Activated CD4-positive, alpha-beta T cell treated with anti-CD3 and anti-CD28 coated beads for 36 hours (primary cell): Measurements from ENCODE around the gene AGO4. TPM values are rescaled to one million over a fixed set of nuclear protein-coding genes. Genes with fewer than 3 reads are reported as not detected.
A peak's percentile ranks its signal among the peaks of the same experiment; 100 is the strongest.
"Not testable (repeated sequence)": the region's sequence is repeated elsewhere in the genome, so short reads cannot be mapped to it uniquely, and the experiment has no call there.

Experiments used
- ATAC-seq: fragments of 200-7000 bp; cut with Tn5 transposase; one replicate; pipeline ENCODE4 v1.10.0; 2021; ENCODE audit warnings: mild to moderate bottlenecking, moderate library complexity
- CTCF ChIA-PET: fragments of 350-600 bp; sonication (Branson Sonifier 250); formaldehyde crosslinking; loops from one replicate; lab custom pipeline; 2021; ENCODE audit warnings: antibody characterized with exemption; lab: Charles Lee
- POLR2A ChIA-PET: fragments of 350-600 bp; sonication (Branson Sonifier 250); formaldehyde crosslinking; loops from one replicate; lab custom pipeline; 2021; ENCODE audit warnings: antibody characterized with exemption, inconsistent platforms; lab: Charles Lee
- DNase-seq: peaks from one replicate; pipeline ENCODE4 v3.0.0-alpha.2; 2020
- H3K27ac Mint-ChIP-seq: one replicate; pipeline ENCODE4 v1.8.0; 2021; ENCODE audit warnings: mixed read lengths
- H3K27me3 Mint-ChIP-seq: one replicate; pipeline ENCODE4 v1.8.0; 2021; ENCODE audit warnings: mixed read lengths
- H3K36me3 Mint-ChIP-seq: one replicate; pipeline ENCODE4 v1.8.0; 2021; ENCODE audit warnings: low read depth, mixed read lengths
- H3K4me1 Mint-ChIP-seq: one replicate; pipeline ENCODE4 v1.8.0; 2021; ENCODE audit warnings: mixed read lengths
- H3K4me3 Mint-ChIP-seq: one replicate; pipeline ENCODE4 v1.8.0; 2021; ENCODE audit warnings: mild to moderate bottlenecking, moderate library complexity, mixed read lengths
- H3K9me3 Mint-ChIP-seq: one replicate; pipeline ENCODE4 v1.8.0; 2021; ENCODE audit warnings: low read depth, mixed read lengths
- intact Hi-C, 2 experiments: fragments of 100-400 bp; cut with DNase I in 1 of 2; cut with micrococcal nuclease in 1 of 2; formaldehyde crosslinking; loops; one replicate each; pipeline versions ENCODE4 v1.14.2 to v1.15.1; 2022 to 2024; cut with DNase I, micrococcal nuclease
- total RNA-seq, 2 experiments: library from RNA; stranded (reverse); gene quantifications; one replicate each; pipeline ENCODE4 v1.2.3, GENCODE V29; 2021

AGO4 gene
- total RNA-seq, 2 experiments from 2014 or later: 4.1 to 10.1 TPM

DNA sequence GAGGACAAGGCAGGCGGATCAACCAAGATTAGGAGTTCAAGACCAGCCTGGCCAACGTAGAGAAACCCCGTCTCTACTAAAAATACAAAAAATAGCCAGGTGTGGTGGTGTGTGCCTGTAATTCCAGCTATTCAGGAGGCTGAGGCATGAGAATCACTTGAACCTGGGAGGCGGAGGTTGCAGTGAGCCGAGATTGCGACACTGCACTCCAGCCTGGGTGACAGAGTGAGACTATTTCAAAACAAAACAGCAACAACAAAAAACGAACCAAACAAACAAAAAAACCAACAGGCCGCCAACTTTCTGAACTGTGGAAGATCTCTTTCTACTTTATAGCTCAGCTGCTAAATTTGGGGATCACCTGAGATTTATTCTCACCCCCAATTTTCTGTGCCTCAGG, 23.5 kb upstream of the AGO4 start:
- intact Hi-C loops, H3K27me3 Mint-ChIP-seq, H3K36me3 Mint-ChIP-seq, H3K27ac Mint-ChIP-seq, H3K9me3 Mint-ChIP-seq, ATAC-seq, H3K4me1 Mint-ChIP-seq, H3K4me3 Mint-ChIP-seq, DNase-seq: not testable (repeated sequence)
- ChIA-PET CTCF (interaction anchor here (1.1 to 1.6 kb wide), 2 partner anchors 9 to 15 kb away, joined by 4 to 5 read pairs; partner anchors contain the start of gene CLSPN), POLR2A (interaction anchor here (0.6 kb wide), 1 partner anchor 225 kb away, joined by 5 read pairs; no protein-coding TSS in a partner anchor)

DNA sequence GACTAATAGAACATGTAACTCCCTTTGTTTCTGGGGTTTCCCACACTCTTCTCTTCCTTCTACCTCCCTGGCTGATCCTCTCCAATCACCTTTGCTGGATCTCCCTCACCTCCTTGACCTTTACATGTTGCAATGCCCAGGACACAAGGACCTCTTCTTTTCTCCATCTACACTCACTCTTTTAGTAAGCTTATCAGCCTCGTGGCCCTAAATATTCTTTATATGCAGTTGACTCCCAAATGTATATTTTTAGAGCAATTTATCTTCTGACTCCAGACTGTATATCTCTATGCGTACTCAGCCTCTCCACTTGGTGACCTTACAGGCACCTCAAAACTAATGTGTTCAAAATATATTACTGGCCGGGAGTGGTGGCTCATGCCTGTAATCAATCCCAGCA, 19.7 kb upstream of the AGO4 start:
- Mint-ChIP-seq H3K27ac (no peak overlapping the region), H3K4me1 (no peaks in the 10 kb centered on the region), H3K36me3 (no peaks in the 10 kb centered on the region), H3K27me3 (no peaks in the 10 kb centered on the region), H3K9me3 (no peaks in the 10 kb centered on the region), H3K4me3 (no peak overlapping the region)
- DNase-seq: no peak
- no peak for ATAC-seq
- intact Hi-C loops: no loop called here
- ChIA-PET CTCF (interaction anchor here (0.6 kb wide), 1 partner anchor 15 kb away, joined by 3 read pairs; no protein-coding TSS in a partner anchor), POLR2A (no interaction called here)

DNA sequence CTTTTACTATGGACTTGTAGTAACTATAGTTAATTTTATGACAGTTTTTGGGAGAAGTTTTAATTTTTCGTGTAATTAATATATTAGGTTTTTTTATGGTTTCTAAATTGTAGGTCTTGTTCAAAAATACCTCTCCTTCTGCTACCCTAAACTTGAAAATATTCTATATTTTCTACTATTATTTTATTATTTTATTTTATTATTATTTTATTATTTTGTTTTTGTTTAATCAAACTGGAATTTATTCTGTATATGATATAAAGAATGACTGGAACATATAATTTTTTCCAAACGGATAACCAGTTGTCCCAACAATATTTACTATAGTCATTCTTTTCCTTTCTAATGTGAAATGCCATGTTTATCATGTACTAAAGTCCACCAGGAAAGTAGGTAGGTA, 17.1 kb upstream of the AGO4 start:
- POLR2A ChIA-PET: no interaction called here
- H3K4me1 Mint-ChIP-seq: no peaks in the 10 kb centered on the region
- no peak overlapping the region for H3K27ac Mint-ChIP-seq
- H3K9me3 Mint-ChIP-seq: no peaks in the 10 kb centered on the region
- intact Hi-C loops: no loop called here
- H3K4me3 Mint-ChIP-seq: no peak overlapping the region
- no peaks in the 10 kb centered on the region for H3K27me3 Mint-ChIP-seq
- DNase-seq: no peak
- ATAC-seq: no peak
- no peaks in the 10 kb centered on the region for H3K36me3 Mint-ChIP-seq
- CTCF ChIA-PET: no interaction called here

DNA sequence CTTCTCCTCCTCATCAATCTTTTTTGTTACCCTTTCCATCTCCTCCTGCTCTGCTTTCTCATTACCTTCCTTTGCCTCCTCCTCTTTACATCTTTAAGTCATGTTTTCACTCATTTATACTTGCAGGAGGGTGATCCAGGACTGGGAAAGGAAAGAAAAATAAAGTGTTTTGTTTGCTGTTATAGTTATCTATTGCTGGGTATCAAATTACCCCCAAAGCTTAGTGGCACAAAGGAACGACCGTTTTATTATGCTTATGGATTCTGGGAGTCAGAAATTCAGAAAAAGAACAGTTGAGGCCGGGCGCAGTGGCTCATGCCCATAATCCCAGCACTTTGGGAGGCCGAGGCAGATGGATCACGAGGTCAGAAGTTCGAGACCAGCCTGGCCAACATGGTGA, 12.5 kb upstream of the AGO4 start:
- intact Hi-C loops: no loop called here
- CTCF ChIA-PET: interaction anchor here (0.6 to 0.8 kb wide), 3 partner anchors 53 to 945 kb away, joined by 3 read pairs; no protein-coding TSS in a partner anchor
- ATAC-seq (no peak), DNase-seq (no peak)
- no peaks in the 10 kb centered on the region for H3K4me1 Mint-ChIP-seq
- H3K27ac Mint-ChIP-seq: no peak overlapping the region
- POLR2A ChIA-PET: no interaction called here
- no peak overlapping the region for H3K4me3 Mint-ChIP-seq
- H3K27me3 Mint-ChIP-seq: no peaks in the 10 kb centered on the region
- no peaks in the 10 kb centered on the region for H3K9me3 Mint-ChIP-seq
- H3K36me3 Mint-ChIP-seq: no peaks in the 10 kb centered on the region

DNA sequence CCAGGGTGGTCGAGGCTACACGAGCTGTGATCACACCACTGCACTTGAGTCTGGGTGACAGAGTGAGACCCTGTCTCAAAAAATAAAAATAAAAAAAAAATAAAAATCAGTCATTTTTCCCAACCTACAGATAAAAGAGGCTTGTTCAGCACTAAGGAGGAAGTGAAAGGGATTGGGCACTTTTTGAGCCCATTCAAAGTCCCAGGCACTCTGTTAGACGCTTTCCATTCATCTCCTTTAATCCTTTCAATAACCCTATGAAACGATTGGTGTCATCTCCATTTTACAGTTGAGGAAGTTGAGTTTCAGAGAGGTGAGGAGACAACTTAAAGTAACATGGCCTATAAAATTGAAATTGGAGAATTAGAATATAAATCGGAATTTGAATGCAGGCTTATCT, 10.4 kb upstream of the AGO4 start:
- no peaks in the 10 kb centered on the region for H3K27me3 Mint-ChIP-seq
- ATAC-seq: no peak
- intact Hi-C loops: no loop called here
- no peak for DNase-seq
- ChIA-PET CTCF (interaction anchor here (0.6 kb wide), 1 partner anchor 290 kb away, joined by 3 read pairs; no protein-coding TSS in a partner anchor), POLR2A (interaction anchor here (0.6 to 0.7 kb wide), 2 partner anchors 75 to 170 kb away, joined by 3 to 6 read pairs; no protein-coding TSS in a partner anchor)
- H3K4me1 Mint-ChIP-seq: no peaks in the 10 kb centered on the region
- no peak overlapping the region for H3K4me3 Mint-ChIP-seq
- no peaks in the 10 kb centered on the region for H3K36me3 Mint-ChIP-seq
- no peak overlapping the region for H3K27ac Mint-ChIP-seq
- no peaks in the 10 kb centered on the region for H3K9me3 Mint-ChIP-seq

DNA sequence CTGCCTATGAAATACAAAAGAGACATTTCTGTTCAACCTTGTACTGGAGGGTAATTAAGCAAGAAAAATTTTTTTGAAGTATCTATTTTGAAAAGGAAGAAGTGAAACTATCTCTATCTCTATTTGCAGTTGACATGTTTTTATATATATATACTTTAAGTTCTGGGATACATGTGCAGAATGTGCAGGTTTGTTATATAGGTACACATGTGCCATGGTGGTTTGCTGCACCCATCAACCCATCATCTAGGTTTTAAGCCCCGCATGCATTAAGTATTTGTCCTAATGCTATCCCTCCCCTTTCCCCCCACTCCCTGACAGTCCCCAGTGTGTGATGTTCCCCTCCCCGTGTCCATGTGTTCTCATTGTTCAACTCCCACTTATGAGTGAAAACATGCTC, 9.8 kb upstream of the AGO4 start:
- intact Hi-C loops, H3K9me3 Mint-ChIP-seq, POLR2A ChIA-PET, H3K4me1 Mint-ChIP-seq, H3K27ac Mint-ChIP-seq, H3K4me3 Mint-ChIP-seq, CTCF ChIA-PET, H3K27me3 Mint-ChIP-seq, H3K36me3 Mint-ChIP-seq, ATAC-seq, DNase-seq: not testable (repeated sequence)

DNA sequence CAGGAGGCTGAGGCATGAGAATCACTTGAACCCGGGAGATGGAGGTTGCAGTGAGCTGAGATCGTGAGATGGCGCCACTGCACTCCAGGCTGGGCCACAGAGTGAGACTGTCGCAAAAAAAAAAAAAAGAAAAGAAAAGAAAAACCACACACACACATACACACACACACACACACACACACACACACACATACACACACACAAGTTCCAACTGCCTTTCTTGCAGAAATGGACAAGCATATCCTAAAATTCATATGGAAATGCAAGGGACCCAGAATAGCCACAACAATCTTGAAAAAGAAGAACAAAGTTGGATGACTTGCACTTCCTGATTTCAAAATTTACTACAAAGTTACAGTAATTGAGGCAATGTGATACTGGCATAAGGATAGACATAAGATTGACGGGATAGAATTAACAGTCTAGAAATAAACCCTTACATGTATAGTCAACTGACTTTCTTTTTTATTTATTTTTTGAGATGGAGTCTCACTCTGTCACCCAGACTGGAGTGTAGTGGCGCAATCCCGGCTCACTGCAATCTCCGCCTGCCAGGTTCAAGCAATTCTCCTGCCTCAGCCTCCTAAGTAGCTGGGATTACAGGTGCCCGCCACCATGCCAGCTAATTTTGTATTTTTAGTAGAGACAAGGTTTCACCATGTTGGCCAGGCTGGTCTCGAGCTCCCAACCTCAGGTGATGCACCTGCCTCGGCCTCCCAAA, 7.5 kb upstream of the AGO4 start:
- DNase-seq, intact Hi-C loops, H3K9me3 Mint-ChIP-seq, H3K27me3 Mint-ChIP-seq, H3K36me3 Mint-ChIP-seq, H3K27ac Mint-ChIP-seq, H3K4me1 Mint-ChIP-seq, H3K4me3 Mint-ChIP-seq, CTCF ChIA-PET, POLR2A ChIA-PET, ATAC-seq: not testable (repeated sequence)

DNA sequence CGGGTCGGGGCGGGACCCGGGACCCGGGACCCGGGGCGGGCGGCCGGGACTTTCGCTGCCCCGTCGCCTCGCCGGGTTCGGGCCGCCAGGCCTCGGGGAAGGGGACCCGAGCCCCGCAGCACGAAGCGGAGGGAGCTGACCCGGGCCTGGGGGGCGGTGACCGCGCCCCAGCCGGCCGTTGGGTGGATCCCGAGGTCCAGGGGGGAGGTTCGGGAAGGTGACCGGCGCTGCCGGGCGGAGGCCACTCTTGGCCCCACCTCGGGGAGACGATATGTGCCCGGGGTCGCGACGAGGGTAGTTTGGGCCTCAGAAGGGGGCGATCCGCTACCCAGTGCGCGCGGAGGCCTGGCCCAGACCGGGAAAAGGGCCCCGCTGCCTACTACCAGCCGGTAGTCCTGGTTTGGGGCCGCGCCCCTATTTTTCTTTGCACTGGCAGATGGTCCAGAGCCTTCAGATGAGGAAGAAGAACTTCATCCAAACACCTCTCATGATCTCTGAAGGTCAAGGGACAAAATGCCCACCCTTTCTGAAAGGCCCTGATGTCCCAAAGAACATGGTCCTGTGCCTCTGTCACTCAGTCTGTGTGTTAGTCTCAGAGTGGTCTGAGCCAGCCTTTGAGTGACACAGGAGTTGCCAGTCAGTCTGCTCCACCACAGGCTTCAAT, 766 bp downstream of the AGO4 start:
- DNase-seq (peak; percentile 45), ATAC-seq (peak; percentile 75)
- ChIA-PET CTCF (interaction anchor here (0.7 kb wide), 1 partner anchor 83 kb away, joined by 3 read pairs; no protein-coding TSS in a partner anchor), POLR2A (no interaction called here)
- intact Hi-C loops: loop anchor here in 1 of 2 experiments (5.0 kb wide), 2 partner anchors 36 to 124 kb away; partner anchors contain the start of gene AGO3
- Mint-ChIP-seq H3K4me1 (peaks cover 31% of the 10 kb centered on the region), H3K9me3 (no peaks in the 10 kb centered on the region), H3K27me3 (no peaks in the 10 kb centered on the region), H3K4me3 (peak overlapping the region; percentile 80), H3K27ac (peak overlapping the region; percentile 81), H3K36me3 (no peaks in the 10 kb centered on the region)

DNA sequence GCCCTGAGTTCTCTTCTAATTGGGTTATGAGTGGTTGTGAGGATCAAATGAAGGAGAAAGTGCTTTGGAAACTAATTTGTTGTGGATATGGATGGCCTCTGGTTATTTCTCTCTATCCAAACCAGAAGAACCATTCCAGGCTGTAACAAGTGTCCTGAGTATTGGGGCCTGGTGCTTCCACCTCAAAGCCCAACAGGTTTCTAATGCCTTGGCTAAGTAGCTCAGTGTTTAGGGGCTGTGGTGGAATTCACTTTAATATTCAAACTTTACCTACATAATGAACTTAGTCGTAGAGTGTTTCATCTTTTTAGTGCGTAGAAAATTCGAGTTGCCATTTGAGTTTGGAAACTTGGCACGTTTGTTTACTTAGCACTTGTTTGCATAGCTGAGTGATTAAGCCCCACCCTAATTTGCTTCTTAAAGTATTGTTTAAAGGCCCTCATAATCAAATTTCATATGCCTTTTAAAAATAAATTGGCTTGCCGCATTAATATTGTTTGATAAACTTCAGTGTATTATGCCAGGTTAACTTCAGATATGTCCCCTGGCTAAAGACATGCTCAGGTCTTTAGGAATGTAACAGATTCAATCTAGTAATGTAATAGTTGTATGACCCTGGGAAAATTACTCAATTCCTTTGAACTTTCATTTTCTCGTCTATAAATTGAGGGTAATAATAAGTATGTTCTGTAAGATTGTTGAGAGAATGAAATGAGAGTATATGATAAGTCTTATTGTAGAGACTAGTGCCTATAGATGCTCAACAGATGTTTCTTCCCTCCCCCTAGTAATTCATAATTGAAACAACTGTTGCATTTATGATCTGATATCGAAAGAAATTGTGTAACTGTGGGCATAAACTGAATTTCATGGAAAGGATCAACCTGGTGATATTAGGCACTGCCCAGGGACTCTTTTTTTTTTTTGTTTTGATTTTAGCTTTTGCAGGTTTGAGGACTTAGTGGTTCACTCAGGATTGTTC, 1.6 kb downstream of the AGO4 start:
- Mint-ChIP-seq H3K36me3 (no peaks in the 10 kb centered on the region), H3K27me3 (no peaks in the 10 kb centered on the region), H3K27ac (peak overlapping the region; percentile 81), H3K4me1 (peaks cover 29% of the 10 kb centered on the region), H3K9me3 (no peaks in the 10 kb centered on the region), H3K4me3 (peak overlapping the region; percentile 80)
- CTCF ChIA-PET: interaction anchor here (0.6 kb wide), 1 partner anchor 94 kb away, joined by 3 read pairs; no protein-coding TSS in a partner anchor
- intact Hi-C loops: loop anchor here in 1 of 2 experiments (2.0 to 5.0 kb wide), 3 partner anchors 37 to 123 kb away; partner anchors contain the start of genes AGO1 and AGO3
- POLR2A ChIA-PET: no interaction called here
- ATAC-seq (no peak), DNase-seq (no peak)

DNA sequence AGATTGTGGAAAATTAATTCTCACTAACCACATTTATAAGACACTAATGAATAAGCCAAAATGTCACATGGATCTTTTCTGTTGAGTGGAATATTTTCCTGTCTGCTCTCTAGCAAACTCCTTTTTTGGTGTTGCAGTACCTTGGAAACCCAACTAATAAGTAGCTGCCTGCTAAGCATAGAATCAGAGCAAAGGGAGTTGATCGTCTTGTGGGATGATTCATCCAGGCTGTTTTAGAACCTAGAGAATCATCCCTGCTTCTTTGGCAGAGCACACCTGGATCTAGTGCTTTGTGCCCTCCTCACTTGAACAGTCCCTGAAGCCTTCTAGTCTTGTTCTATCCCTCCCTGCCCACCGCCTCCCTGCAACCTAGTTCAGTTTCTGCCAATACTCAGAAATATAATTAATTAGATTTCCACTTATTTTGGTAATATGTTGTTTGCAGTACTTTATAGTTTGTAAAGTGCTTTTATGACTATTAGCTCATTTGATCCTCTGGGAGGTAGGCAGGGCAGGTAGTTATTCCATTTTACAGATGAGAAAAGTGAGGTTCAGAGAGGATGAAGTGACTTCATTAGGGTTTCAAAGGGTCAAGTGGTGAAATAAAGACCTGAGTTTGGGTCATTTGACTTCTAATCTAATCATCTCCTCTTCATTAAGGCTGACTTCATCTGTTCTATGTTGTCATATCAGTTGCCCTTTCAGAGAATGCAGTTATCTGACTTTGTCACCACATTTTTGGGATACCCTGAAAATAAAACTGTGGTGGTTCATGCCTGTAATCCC, 2.5 kb downstream of the AGO4 start:
- Mint-ChIP-seq H3K36me3 (no peaks in the 10 kb centered on the region), H3K27me3 (no peaks in the 10 kb centered on the region), H3K4me1 (peaks cover 25% of the 10 kb centered on the region), H3K4me3 (peak overlapping the region; percentile 80), H3K9me3 (no peaks in the 10 kb centered on the region), H3K27ac (no peak overlapping the region)
- ATAC-seq: no peak
- CTCF ChIA-PET: interaction anchor here (0.6 to 0.9 kb wide), 2 partner anchors 41 to 93 kb away, joined by 3 read pairs; partner anchors contain the start of gene CLSPN
- DNase-seq: no peak
- POLR2A ChIA-PET: no interaction called here
- intact Hi-C loops: loop anchor here in 1 of 2 experiments (2.0 kb wide), 1 partner anchor 73 kb away; the partner anchor contains the start of gene AGO1
